Measurements from ENCODE around the gene RNF157.

RNF157 gene

GRCh38 chr17:76139801-76140660 lies 100.3 kb downstream of the RNF157 start:
- DNase-seq, result peak; percentile 72

GRCh38 chr17:76138896-76139752 lies 101.2 kb downstream of the RNF157 start:
- DNase-seq, result peak; percentile 70

- DNase-seq, result peak; percentile 88
These were observed 101.9 kb downstream of the RNF157 start for GRCh38 chr17:76138234-76138895.

- DNase-seq, result peak; percentile 74
These were observed 102.7 kb downstream of the RNF157 start for GRCh38 chr17:76137351-76138233.

- DNase-seq, result peak; percentile 75
These were observed 103.3 kb downstream of the RNF157 start for GRCh38 chr17:76137001-76137350.

GRCh38 chr17:76136276-76137000 lies 103.9 kb downstream of the RNF157 start:
- no peak for DNase-seq

GRCh38 chr17:76135810-76136188 lies 104.5 kb downstream of the RNF157 start:
- peak; percentile 52 for DNase-seq

GRCh38 chr17:76134911-76135809 lies 105.1 kb downstream of the RNF157 start:
- DNase-seq, result peak; percentile 59

GRCh38 chr17:76132574-76133338 lies 107.5 kb downstream of the RNF157 start:
- DNase-seq, result peak; percentile 95

GRCh38 chr17:76131692-76132573 lies 108.4 kb downstream of the RNF157 start:
- DNase-seq, result peak; percentile 67

GRCh38 chr17:76131051-76131691 lies 109.1 kb downstream of the RNF157 start:
- DNase-seq, result peak; percentile 59

- peak; percentile 54 for DNase-seq
These were observed 109.8 kb downstream of the RNF157 start for GRCh38 chr17:76130473-76130872.

GRCh38 chr17:76125922-76126321 lies 114.4 kb downstream of the RNF157 start:
- DNase-seq, result no peak

GRCh38 chr17:76125391-76125675 lies 115.0 kb downstream of the RNF157 start:
- no peak for DNase-seq

- peak; percentile 80 for DNase-seq
These were observed 115.5 kb downstream of the RNF157 start for GRCh38 chr17:76124582-76125390.

- peak; percentile 51 for DNase-seq
These were observed 116.3 kb downstream of the RNF157 start for GRCh38 chr17:76123749-76124581.

GRCh38 chr17:76123191-76123499 lies 117.1 kb downstream of the RNF157 start:
- no peak for DNase-seq

All from islet precursor cell (in vitro differentiated cells).